Type B pancreatic cell (in vitro differentiated cells): ENCODE data around the gene ZNF148. TPM values are rescaled to one million over a fixed set of nuclear protein-coding genes. Genes with fewer than 3 reads are reported as not detected.

ENCODE experiments used
- DNase-seq: peaks from one replicate; pipeline ENCODE4 v3.0.0; 2021; ENCODE audit warnings: mixed read lengths; ENCODE audit not compliant: unreplicated experiment; ENCODE audit errors: extremely low spot score
- H3K27ac Mint-ChIP-seq: 2 replicates; pipeline ENCODE4 v1.8.0; 2021; ENCODE audit warnings: mild to moderate bottlenecking, mixed read lengths
- H3K27me3 Mint-ChIP-seq: 2 replicates; pipeline ENCODE4 v1.8.0; 2021; ENCODE audit warnings: mixed read lengths
- H3K36me3 Mint-ChIP-seq: 2 replicates; pipeline ENCODE4 v1.8.0; 2021; ENCODE audit warnings: mixed read lengths
- H3K4me1 Mint-ChIP-seq: one replicate; pipeline ENCODE4 v1.8.0; 2021; ENCODE audit warnings: mixed read lengths; ENCODE audit not compliant: unreplicated experiment
- H3K4me3 Mint-ChIP-seq: 2 replicates; pipeline ENCODE4 v1.8.0; 2021; ENCODE audit warnings: mild to moderate bottlenecking, mixed read lengths
- H3K9me3 Mint-ChIP-seq: 2 replicates; pipeline ENCODE4 v1.8.0; 2021; ENCODE audit warnings: mixed read lengths
- total RNA-seq: library from RNA; stranded (reverse); gene quantifications from 2 replicates; pipeline ENCODE4 v1.2.1, GENCODE V29; 2021; ENCODE audit warnings: low replicate concordance
- TF ChIP-seq, protein P1 (sequence below): fragments of 200-600 bp; sonication (generic); conservative IDR thresholded peaks from 2 replicates; pipeline ENCODE4 v1.5.0; 2021; ENCODE audit warnings: antibody characterized with exemption, mild to moderate bottlenecking

Gene ZNF148
- total RNA-seq, 1 donor from 2014 or later: 46.4 TPM

DNA sequence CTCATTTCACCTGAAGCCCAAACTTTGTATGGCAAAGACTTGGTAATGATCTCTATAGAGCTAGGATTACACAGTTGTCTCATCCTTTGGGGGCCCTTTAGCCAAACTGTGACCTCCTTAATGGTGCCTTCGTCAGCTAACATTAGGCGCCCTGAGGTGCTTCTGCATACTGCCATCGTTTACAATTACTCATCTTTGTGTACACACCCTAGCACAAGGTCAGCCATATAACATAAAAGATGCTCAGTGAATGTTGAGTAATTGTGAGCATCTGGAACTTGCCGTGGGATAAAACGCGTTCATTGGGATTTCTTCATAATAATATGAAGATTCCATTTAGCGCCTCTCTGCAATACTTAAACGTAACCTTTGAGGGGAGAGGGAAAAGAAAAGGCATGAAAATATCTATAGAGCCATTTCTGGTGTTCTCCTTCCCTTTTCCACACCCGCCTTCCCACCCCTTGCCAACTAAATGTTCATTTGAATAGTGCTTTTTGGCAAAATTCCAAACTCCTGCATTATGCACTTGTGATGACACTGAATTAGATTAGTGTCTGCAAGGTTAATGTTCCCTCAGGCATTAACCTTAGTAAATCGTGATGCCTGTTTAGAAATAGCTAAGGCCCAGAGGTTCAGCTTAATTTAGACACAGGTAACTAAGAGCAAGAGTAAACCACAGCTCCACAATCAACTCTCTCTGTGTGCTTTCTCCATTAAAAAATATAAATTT, 990 bp upstream of the ZNF148 start:
- Mint-ChIP-seq H3K36me3 (peaks cover 7% of the 10 kb centered on the region), H3K9me3 (no peaks in the 10 kb centered on the region), H3K4me3 (peak overlapping the region; percentile 95), H3K27ac (peak overlapping the region; percentile 94), H3K4me1 (peaks cover 28% of the 10 kb centered on the region), H3K27me3 (peaks cover 7% of the 10 kb centered on the region)
- no peak for DNase-seq
- TF ChIP-seq, protein P1, sequence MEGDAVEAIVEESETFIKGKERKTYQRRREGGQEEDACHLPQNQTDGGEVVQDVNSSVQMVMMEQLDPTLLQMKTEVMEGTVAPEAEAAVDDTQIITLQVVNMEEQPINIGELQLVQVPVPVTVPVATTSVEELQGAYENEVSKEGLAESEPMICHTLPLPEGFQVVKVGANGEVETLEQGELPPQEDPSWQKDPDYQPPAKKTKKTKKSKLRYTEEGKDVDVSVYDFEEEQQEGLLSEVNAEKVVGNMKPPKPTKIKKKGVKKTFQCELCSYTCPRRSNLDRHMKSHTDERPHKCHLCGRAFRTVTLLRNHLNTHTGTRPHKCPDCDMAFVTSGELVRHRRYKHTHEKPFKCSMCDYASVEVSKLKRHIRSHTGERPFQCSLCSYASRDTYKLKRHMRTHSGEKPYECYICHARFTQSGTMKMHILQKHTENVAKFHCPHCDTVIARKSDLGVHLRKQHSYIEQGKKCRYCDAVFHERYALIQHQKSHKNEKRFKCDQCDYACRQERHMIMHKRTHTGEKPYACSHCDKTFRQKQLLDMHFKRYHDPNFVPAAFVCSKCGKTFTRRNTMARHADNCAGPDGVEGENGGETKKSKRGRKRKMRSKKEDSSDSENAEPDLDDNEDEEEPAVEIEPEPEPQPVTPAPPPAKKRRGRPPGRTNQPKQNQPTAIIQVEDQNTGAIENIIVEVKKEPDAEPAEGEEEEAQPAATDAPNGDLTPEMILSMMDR: no peak

DNA sequence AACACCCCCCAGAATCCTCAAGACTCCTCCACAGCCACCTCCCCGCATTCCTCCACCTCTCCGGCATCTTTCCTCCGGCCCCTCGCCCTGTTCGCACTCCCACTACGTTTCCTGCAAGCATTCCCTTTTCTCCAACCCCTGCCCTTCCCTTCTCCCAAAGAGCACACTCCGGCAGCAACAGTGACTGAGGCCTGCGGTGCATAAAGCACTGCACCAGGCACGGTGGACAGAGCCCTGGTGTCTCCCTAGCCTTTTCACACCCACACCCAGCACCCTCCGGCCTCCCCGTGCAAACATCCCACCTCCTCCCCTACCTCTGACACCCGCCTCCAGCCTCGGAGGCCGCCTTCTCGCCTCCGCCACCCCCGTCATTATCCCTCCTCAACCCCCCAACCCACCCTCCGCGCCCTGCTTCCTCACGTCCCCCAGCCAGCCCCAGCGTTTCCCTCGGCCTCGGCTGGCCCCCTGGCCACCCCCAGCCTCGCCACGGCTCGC, 577 bp downstream of the ZNF148 start:
- Mint-ChIP-seq H3K4me3 (peak overlapping the region; percentile 97), H3K27me3 (peaks cover 7% of the 10 kb centered on the region), H3K36me3 (peaks cover 17% of the 10 kb centered on the region), H3K9me3 (no peaks in the 10 kb centered on the region), H3K27ac (peak overlapping the region; percentile 92), H3K4me1 (peaks cover 37% of the 10 kb centered on the region)
- TF ChIP-seq, protein P1: no peak
- DNase-seq: peak; percentile 71

DNA sequence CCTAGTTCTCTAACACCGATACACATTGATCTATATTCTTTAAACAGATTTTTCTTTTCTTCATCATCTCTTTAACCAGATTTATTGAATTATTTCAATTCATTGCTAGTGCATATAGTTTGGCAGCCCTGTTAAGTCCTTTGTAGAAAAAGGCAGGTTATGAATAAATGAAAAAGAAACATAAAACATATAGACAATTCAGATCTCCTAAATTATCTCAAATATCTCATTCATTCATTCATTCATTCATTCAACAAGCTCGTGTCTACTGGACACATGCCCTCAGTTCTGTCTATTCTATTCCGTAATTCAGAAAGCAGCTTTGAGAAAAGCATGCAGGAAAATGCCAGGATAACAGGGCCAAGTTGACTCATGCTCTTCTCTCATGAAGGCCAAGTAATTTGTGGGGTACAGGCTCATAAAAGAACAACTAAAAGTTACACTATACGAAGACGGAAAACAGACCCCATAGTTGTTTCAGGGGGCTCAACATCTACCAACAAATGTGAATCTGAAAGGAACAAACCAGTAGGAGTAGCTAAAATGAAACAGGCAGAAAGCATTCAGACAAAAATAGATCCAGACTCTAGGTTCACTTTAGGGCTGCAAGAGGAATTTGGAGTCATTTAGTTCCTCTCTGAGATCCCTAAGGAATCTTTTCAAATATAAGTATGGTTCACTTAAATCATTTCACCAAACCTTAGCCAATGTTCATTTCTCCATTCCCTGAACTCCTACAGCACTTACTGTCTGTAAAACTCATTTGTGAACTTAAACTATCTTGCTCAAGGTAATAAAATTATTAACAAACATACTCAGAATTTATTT, 7.5 kb downstream of the ZNF148 start:
- Mint-ChIP-seq H3K9me3 (no peaks in the 10 kb centered on the region), H3K36me3 (peaks cover 41% of the 10 kb centered on the region), H3K4me3 (no peak overlapping the region), H3K27ac (no peak overlapping the region), H3K4me1 (peaks cover 32% of the 10 kb centered on the region), H3K27me3 (no peaks in the 10 kb centered on the region)
- no peak for DNase-seq
- TF ChIP-seq, protein P1: no peak

DNA sequence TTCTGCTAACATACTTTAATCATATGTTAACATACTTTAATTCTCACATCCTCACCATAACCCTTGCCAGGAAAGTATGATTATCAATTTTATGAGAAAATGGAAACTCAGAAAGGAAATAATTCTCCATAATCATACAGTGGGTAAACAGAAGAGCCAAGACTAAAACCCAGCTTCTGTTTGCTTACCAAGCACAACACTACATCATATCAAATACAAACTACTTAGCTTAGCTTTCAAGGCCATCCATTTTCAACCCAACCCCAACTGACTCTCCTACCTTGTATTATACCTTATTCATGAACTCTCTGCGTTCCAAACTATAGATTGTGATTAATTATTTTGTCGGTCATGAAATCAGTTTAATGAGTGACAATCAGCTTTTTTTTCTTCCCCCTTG, 9.0 kb downstream of the ZNF148 start:
- peaks cover 32% of the 10 kb centered on the region for H3K4me1 Mint-ChIP-seq
- DNase-seq: no peak
- TF ChIP-seq, protein P1: no peak
- peaks cover 44% of the 10 kb centered on the region for H3K36me3 Mint-ChIP-seq
- H3K9me3 Mint-ChIP-seq: peaks cover 2% of the 10 kb centered on the region
- peak overlapping the region; percentile 30 for H3K27ac Mint-ChIP-seq
- H3K27me3 Mint-ChIP-seq: no peaks in the 10 kb centered on the region
- H3K4me3 Mint-ChIP-seq: no peak overlapping the region

DNA sequence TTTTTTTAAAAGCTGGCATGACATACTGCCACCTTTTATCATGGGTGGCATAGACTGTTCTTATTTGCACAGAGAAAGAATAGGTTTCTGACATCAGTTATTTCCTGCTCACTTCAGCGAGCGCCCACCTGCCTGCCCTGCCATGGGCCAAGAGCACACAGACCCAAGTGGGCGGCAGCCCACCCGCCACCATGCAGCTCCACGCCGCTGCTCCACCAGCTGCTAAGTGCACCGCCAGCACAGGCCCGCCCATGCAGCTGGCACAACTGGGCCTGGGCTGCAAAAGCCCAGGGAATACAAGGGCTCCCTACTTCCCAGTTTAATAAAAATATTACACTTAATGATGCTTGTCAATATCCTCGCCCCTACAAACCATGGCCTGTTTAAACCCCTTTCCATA, 15.4 kb downstream of the ZNF148 start:
- Mint-ChIP-seq H3K9me3 (peaks cover 4% of the 10 kb centered on the region), H3K4me1 (peaks cover 13% of the 10 kb centered on the region), H3K36me3 (peaks cover 25% of the 10 kb centered on the region), H3K27ac (no peak overlapping the region), H3K27me3 (no peaks in the 10 kb centered on the region), H3K4me3 (no peak overlapping the region)
- DNase-seq: no peak
- TF ChIP-seq, protein P1: no peak
